Activated CD4-positive, CD25-positive, alpha-beta regulatory T cell treated with anti-CD3 and anti-CD28 coated beads, Interleukin-2, amount 50 U/mL, for 72 hours (primary cell): ENCODE results near the gene PNPLA7.
"Not testable (repeated sequence)": the region's sequence is repeated elsewhere in the genome, so short reads cannot be mapped to it uniquely, and the experiment has no call there.

ENCODE experiments used
- DNase-seq: peaks from one replicate; pipeline ENCODE4 v3.0.0; 2021

The PNPLA7 gene

GRCh38 chr9:137550231-137550621 lies at the start of gene PNPLA7:
PNPLA7 (minus strand) TSS chr9:137550402; CDS start chr9:137550197, 205 bp downstream.
- peak; percentile 42 for DNase-seq

GRCh38 chr9:137598943-137599342 lies 48.7 kb upstream of the PNPLA7 start:
- DNase-seq, result no peak

- not testable (repeated sequence) for DNase-seq
Observed at GRCh38 chr9:137596577-137596976, 46.4 kb upstream of the PNPLA7 start.

GRCh38 chr9:137593176-137593575 lies 43.0 kb upstream of the PNPLA7 start:
- DNase-seq, result no peak

- no peak for DNase-seq
Observed at GRCh38 chr9:137592767-137593166, 42.6 kb upstream of the PNPLA7 start.

GRCh38 chr9:137590469-137591383 lies 40.5 kb upstream of the PNPLA7 start, which contains the start of gene ZMYND19:
ZMYND19 (minus strand) TSS chr9:137590512; CDS start chr9:137590263, 249 bp downstream.
- peak; percentile 95 for DNase-seq

- DNase-seq, result no peak
Observed at GRCh38 chr9:137590123-137590468, 39.9 kb upstream of the PNPLA7 start.

GRCh38 chr9:137589441-137590122 lies 39.4 kb upstream of the PNPLA7 start:
- peak; percentile 42 for DNase-seq

- no peak for DNase-seq
Observed at GRCh38 chr9:137588891-137589290, 38.7 kb upstream of the PNPLA7 start.

GRCh38 chr9:137588311-137588710 lies 38.1 kb upstream of the PNPLA7 start:
- no peak for DNase-seq

GRCh38 chr9:137586854-137587253 lies 36.7 kb upstream of the PNPLA7 start:
- DNase-seq, result no peak

- no peak for DNase-seq
Observed at GRCh38 chr9:137583957-137584356, 33.8 kb upstream of the PNPLA7 start.

- no peak for DNase-seq
Observed at GRCh38 chr9:137583347-137583746, 33.1 kb upstream of the PNPLA7 start.

GRCh38 chr9:137582286-137582860 lies 32.2 kb upstream of the PNPLA7 start:
- no peak for DNase-seq

- no peak for DNase-seq
Observed at GRCh38 chr9:137581361-137582285, 31.4 kb upstream of the PNPLA7 start.

GRCh38 chr9:137580954-137581322 lies 30.7 kb upstream of the PNPLA7 start:
- DNase-seq, result no peak

- no peak for DNase-seq
Observed at GRCh38 chr9:137580209-137580953, 30.2 kb upstream of the PNPLA7 start.

- no peak for DNase-seq
Observed at GRCh38 chr9:137579259-137579604, 29.0 kb upstream of the PNPLA7 start.

- DNase-seq, result peak; percentile 98
Observed at GRCh38 chr9:137578518-137579258, 28.5 kb upstream of the PNPLA7 start, which contains the start of gene DPH7. DPH7 (minus strand) TSS chr9:137578925; CDS start chr9:137578777, 148 bp downstream.

GRCh38 chr9:137575716-137576411 lies 25.7 kb upstream of the PNPLA7 start:
- DNase-seq, result no peak

GRCh38 chr9:137575364-137575715 lies 25.1 kb upstream of the PNPLA7 start:
- no peak for DNase-seq
